8988T (cell line): ENCODE data around the gene LUZP4.
A peak's percentile ranks its signal among the peaks of the same experiment; 100 is the strongest.
"Not testable (repeated sequence)": the region's sequence is repeated elsewhere in the genome, so short reads cannot be mapped to it uniquely, and the experiment has no call there.

Experiments
- DNase-seq: peaks from one replicate; pipeline ENCODE4 v3.0.0; 2011

The LUZP4 gene

DNA sequence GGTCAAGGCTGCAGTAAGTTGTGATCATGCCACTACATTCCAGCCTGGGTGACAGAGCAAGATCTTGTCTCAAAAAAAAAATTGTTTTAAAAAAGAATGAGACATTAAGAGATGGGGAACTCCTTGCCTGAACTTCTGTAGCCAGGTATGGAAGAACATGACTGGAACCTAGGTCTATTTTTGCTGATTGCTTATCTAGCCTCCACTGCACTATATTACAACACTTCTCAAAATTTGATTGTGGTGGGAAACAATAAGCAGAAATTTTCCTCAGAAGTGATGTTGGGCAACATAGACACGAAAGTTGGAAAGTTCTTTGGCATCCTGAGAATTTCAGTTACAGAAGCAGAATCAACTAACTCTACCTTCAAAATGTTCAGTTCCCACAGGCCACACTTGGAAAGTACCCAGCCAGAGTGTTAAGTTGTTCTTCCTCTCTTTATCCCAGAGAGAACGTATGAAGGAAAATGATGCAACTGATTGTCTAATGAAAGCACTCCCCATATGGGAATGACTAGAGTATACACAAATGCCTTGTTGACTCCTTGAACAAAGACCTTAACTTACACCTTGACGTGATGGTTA lies 50.0 kb downstream of the LUZP4 start:
- no peak for DNase-seq

DNA sequence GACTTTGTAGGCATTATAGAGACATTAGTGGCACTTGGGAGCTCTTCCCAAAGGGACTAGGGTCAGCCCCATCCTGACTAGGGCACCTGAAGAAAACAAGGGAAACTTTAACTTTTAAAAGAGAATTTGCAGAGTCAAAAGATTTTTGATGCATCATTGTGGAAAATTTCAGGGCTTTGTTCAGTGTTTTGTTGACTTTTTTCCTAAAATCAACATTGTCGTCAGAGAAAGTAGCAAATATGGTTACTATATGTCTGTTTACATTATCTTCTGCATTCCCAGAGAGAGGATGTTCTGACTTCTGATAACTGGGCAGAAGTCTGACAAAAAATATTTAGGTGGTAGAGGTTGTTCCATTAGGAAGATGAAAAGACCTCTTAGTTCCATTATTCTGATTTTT lies 51.9 kb downstream of the LUZP4 start:
- no peak for DNase-seq

DNA sequence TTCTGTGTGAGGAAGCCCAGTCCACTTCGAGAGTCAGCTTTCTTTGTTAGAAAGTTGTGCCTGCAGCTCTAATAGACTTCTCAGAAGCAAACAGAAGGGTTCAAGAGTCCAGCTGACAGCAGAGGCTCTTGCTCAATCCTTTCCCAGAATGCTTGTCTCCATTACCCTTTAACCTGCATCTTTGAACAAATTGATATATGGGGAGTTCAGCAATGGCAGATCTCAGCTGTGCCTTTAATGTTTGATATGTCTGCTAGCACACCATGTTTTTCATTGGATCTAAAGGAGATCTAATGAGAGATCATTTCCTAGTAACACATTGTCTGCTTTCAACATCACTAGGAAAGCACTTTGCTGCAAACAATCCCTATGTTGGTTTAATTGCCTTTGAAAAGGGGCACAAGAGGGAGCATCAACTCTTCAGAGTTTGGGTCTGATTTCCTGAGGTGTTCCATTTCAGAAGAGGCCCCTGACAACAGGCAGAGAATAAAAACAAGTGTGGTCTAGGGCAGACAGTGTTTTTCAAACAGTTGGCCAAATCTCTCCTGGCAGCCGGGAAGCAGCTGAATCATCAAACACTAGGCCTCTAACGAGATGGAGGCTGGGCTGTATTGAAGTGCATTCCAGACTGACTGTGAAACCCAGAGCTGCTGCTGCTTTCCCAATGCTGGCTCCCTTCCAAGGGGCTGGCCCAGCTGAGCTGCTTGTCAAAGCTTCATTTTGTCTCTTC lies 55.5 kb downstream of the LUZP4 start:
- peak; percentile 33 for DNase-seq

DNA sequence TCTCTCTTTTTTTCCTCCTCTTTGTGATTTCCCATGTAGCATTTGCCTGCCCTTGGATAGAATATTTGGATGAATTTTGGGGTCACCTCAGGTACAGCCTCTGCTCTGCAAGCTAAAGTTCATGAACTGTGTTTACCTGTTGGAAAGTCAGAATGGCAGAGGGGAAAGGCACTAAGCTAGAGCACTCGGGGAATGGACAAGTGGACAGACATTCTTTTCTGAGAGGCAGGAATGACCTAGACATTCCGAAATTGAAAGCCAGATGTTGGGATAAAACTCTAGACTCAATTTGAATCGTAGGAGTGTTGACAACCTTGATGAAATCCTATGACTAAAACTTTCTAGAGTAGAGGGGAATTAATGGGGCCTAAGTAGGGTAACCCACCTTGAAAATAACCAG lies 56.1 kb downstream of the LUZP4 start:
- no peak for DNase-seq

DNA sequence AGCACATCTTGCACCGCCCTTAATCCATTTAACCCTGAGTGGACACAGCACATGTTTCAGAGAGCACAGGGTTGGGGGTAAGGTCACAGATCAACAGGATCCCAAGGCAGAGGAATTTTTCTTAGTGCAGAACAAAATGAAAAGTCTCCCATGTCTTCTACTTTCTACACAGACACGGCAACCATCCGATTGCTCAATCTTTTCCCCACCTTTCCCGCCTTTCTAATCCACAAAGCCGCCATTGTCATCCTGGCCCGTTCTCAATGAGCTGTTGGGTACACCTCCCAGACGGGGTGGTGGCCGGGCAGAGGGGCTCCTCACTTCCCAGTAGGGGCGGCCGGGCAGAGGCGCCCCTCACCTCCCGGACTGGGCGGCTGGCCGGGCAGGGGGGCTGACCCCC lies 57.2 kb downstream of the LUZP4 start:
- not testable (repeated sequence) for DNase-seq

DNA sequence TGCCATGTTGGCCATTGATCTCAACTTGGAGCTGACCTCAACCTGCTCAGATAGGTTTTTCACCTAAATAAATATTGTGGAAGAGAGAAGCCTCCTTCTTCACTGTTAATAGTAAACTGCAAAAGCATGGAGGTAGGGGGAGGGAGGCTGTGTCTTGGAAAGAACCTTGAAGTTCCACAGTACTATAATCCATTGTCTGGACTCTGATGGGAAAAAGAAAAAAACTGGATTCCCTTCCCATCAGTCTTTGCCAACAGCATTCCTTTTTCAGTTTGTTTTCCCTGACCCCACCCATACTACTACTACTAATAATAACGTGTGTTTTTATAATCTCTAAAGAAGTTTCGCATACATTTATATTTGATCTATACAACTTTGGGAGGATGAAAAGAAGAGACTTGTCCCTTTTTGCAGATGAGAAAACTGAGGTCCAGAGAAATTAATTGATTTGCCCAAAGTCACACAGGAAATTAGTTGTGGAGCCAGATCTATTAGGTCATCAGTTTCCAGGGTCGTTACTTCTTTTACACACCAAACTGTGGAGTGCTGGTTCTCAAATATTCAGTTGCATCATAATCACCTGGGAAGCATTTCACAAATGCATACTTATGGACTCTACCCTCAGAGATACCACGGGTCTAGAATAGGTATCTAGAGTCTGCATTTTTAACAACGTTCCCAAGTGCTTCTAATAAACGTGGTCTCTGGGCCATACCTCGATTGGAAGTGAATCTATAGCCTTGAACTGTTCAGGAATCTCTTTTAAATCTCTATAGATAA lies 59.1 kb downstream of the LUZP4 start:
- no peak for DNase-seq

DNA sequence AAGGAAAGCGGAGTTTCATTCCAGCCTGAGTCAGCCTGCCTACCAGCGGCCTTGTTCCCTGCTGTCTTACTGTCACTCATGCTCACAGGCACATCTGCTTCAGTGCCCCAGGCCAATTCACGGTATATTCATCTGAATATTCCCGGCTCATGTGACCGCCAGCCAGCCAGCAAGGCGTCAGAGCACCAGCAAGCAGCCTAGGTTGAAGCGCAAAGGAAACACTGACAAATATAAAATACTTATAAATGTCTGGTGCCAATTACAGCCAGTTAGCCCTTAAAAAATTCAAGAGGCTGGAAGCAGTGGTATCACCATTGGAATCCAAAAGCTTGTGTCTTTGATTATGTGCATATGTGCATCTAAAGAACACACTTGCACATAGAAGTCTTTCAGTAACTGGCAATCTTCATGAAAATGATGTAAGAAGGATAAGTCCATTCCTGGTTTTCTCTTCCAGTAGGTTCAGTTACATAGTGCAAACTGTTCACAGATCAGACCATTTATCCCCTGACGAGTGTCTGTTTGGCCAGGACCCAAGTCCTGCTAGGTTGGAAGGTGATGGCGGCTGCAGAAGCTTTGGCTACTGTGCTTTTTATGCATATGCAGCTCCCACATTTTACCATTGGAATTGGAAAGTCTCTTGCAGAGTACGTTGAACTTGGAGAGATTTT lies 61.3 kb downstream of the LUZP4 start:
- no peak for DNase-seq

DNA sequence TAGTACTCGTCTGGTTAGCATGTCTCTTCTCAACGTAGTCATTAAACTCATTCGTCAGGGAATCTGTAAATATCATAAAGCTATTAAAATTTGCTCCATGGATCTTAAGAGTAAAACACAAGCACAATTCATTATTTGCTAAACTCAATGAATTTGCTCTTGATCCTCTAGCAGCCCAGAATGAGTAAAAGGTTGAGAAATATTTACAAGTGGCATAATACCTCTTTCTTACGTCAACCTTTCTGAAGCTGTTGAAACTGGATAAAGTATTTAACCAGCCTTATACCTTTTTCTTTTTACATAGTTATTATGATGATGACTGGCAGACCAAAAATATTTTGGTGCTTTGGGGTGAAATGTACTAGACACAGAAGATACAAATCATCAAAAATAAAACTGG lies 66.9 kb downstream of the LUZP4 start:
- DNase-seq: no peak
